Loucy (cell line): Measurements from ENCODE around the gene HOXA13.

Experiments
- H2AFZ ChIP-seq: fragments of 200-600 bp; sonication (generic); 2 replicates; pipeline ENCODE4 v1.6.0; 2016; ENCODE audit warnings: antibody characterized with exemption, mild to moderate bottlenecking, low read length, moderate library complexity
- H3F3A ChIP-seq: fragments of 200-600 bp; 2 replicates; pipeline ENCODE4 v1.6.0; 2016; ENCODE audit warnings: antibody characterized with exemption, low read depth, mild to moderate bottlenecking
- H3K27me3 ChIP-seq: fragments of 200-600 bp; sonication (generic); 2 replicates; pipeline ENCODE4 v1.6.1; 2014; ENCODE audit warnings: low read length, mild to moderate bottlenecking; ENCODE audit not compliant: insufficient read depth, poor library complexity, severe bottlenecking
- H3K36me3 ChIP-seq: fragments of 200-600 bp; sonication (generic); 2 replicates; pipeline ENCODE4 v1.6.1; 2016; ENCODE audit warnings: low read length; ENCODE audit not compliant: insufficient read depth
- H3K4me1 ChIP-seq: fragments of 200-600 bp; sonication (generic); 2 replicates; pipeline ENCODE4 v1.5.1; 2014; ENCODE audit warnings: low read length, mild to moderate bottlenecking; ENCODE audit not compliant: insufficient read depth, poor library complexity, severe bottlenecking
- H3K4me2 ChIP-seq: fragments of 200-600 bp; sonication (generic); 2 replicates; pipeline ENCODE4 v1.6.0; 2014; ENCODE audit warnings: antibody characterized with exemption, low read length, low read depth, mild to moderate bottlenecking; ENCODE audit not compliant: poor library complexity, severe bottlenecking
- H3K4me3 ChIP-seq: fragments of 200-600 bp; sonication (generic); 2 replicates; pipeline ENCODE4 v1.5.1; 2014; ENCODE audit warnings: low read length, mild to moderate bottlenecking, mixed read lengths; ENCODE audit not compliant: poor library complexity, severe bottlenecking
- H3K79me2 ChIP-seq: fragments of 200-600 bp; sonication (generic); 2 replicates; pipeline ENCODE4 v1.6.1; 2014; ENCODE audit warnings: low read length; ENCODE audit not compliant: insufficient read depth
- H3K9ac ChIP-seq: fragments of 200-600 bp; sonication (generic); 2 replicates; pipeline ENCODE4 v1.6.0; 2014; ENCODE audit warnings: mild to moderate bottlenecking, low read depth, low read length, moderate library complexity; ENCODE audit not compliant: poor library complexity, severe bottlenecking
- H3K9me2 ChIP-seq: fragments of 200-600 bp; sonication (generic); replicated peaks from 2 replicates; pipeline ENCODE4 v1.6.1; 2016; ENCODE audit warnings: low read depth, low read length, mixed read lengths
- H3K9me3 ChIP-seq: fragments of 200-600 bp; sonication (generic); 2 replicates; pipeline ENCODE4 v1.6.1; 2014; ENCODE audit warnings: mild to moderate bottlenecking, antibody characterized with exemption, low read length, low read depth; ENCODE audit not compliant: insufficient read depth
- H4K20me1 ChIP-seq: fragments of 200-600 bp; sonication (generic); 2 replicates; pipeline ENCODE4 v1.6.0; 2014; ENCODE audit warnings: antibody characterized with exemption, low read length, mild to moderate bottlenecking; ENCODE audit not compliant: insufficient read depth, poor library complexity, severe bottlenecking
- CTCF ChIP-seq: fragments of 200-600 bp; sonication (generic); conservative IDR thresholded peaks from 2 replicates; pipeline ENCODE4 v1.5.1; 2014; ENCODE audit warnings: mild to moderate bottlenecking, antibody characterized with exemption, low read length
- EZH2phosphoT487 ChIP-seq: fragments of 200-600 bp; IDR thresholded peaks from 2 replicates; pipeline ENCODE4 v1.6.1; 2018; ENCODE audit warnings: antibody characterized with exemption, mild to moderate bottlenecking, moderate library complexity, borderline replicate concordance

HOXA13 gene

GRCh38 chr7:27182285-27182841 lies 17.5 kb downstream of the HOXA13 start:
- H3K9me2 ChIP-seq = no peaks in the 10 kb centered on the region
- peaks cover 58% of the 10 kb centered on the region for H3K4me1 ChIP-seq
- H3K4me2 ChIP-seq = peak overlapping the region; percentile 98
- peaks cover 100% of the 10 kb centered on the region for H3K79me2 ChIP-seq
- peaks cover 8% of the 10 kb centered on the region; the same call in 1 of the 2 replicates for H3F3A ChIP-seq
- H3K36me3 ChIP-seq = no peaks in the 10 kb centered on the region; the same call in 1 of the 2 replicates
- H2AFZ ChIP-seq = no peak overlapping the region
- H3K4me3 ChIP-seq = peak overlapping the region; percentile 91
- H4K20me1 ChIP-seq = peaks cover 68% of the 10 kb centered on the region
- H3K9ac ChIP-seq = peak overlapping the region; percentile 99
- no peaks in the 10 kb centered on the region for H3K9me3 ChIP-seq
- peaks cover 44% of the 10 kb centered on the region for H3K27me3 ChIP-seq
- TF ChIP-seq CTCF (peak; percentile 37), EZH2phosphoT487 (no peak)

DNA sequence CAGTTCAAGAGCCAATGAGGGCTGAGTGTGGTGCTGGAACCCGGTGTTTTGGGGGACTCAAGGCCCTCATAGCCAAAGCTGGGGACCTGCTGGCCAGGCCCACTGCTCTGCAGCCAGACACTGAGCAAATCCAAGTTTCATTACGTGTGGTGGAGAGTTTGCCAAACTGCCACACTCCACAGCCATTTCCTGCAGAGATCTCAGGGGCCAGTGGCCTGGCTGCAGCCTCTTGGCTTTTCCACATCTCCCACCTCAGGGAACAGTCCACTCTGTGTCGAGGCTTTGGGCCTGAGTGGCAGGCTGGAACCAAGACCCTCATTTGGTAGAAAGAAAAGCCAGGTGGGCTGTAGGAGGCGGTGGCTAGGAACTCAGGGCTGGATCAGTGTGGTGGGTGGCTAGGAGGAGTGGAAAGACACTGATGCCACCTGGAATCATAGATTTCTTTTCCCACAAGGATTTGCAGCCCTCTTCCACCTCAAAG lies 18.1 kb downstream of the HOXA13 start:
- Histone ChIP-seq H3K4me1 (peaks cover 54% of the 10 kb centered on the region), H3K4me3 (peak overlapping the region; percentile 91), H3K4me2 (peak overlapping the region; percentile 98), H3F3A (peaks cover 8% of the 10 kb centered on the region; the same call in 1 of the 2 replicates), H3K9me3 (no peaks in the 10 kb centered on the region), H3K9me2 (no peaks in the 10 kb centered on the region), H3K27me3 (peaks cover 47% of the 10 kb centered on the region), H2AFZ (no peak overlapping the region), H4K20me1 (peaks cover 68% of the 10 kb centered on the region), H3K9ac (peak overlapping the region; percentile 99), H3K79me2 (peaks cover 100% of the 10 kb centered on the region), H3K36me3 (no peaks in the 10 kb centered on the region; the same call in 1 of the 2 replicates)
- TF ChIP-seq EZH2phosphoT487 = no peak
- no peak for TF ChIP-seq CTCF

GRCh38 chr7:27180431-27181420 lies 19.2 kb downstream of the HOXA13 start:
- H3K36me3 ChIP-seq = no peaks in the 10 kb centered on the region; the same call in 1 of the 2 replicates
- H3K4me2 ChIP-seq = peak overlapping the region; percentile 98
- no peak overlapping the region for H2AFZ ChIP-seq
- H3F3A ChIP-seq = peaks cover 8% of the 10 kb centered on the region; the same call in 1 of the 2 replicates
- H3K4me1 ChIP-seq = peaks cover 50% of the 10 kb centered on the region
- H3K9me2 ChIP-seq = no peaks in the 10 kb centered on the region
- peaks cover 100% of the 10 kb centered on the region for H3K79me2 ChIP-seq
- TF ChIP-seq EZH2phosphoT487 = no peak
- no peak for TF ChIP-seq CTCF
- H3K9me3 ChIP-seq = no peaks in the 10 kb centered on the region
- H4K20me1 ChIP-seq = peaks cover 73% of the 10 kb centered on the region
- peak overlapping the region; percentile 99 for H3K9ac ChIP-seq
- peaks cover 44% of the 10 kb centered on the region for H3K27me3 ChIP-seq
- peak overlapping the region; percentile 94 for H3K4me3 ChIP-seq
